Peyer's patch (tissue), 4 donors: Measurements from ENCODE around the gene CGB1. TPM values are rescaled to one million over a fixed set of nuclear protein-coding genes. Genes with fewer than 3 reads are reported as not detected.

Experiments
- DNase-seq, 3 donors: peaks; one replicate each; pipeline ENCODE4 v3.0.0-alpha.2; 2017 to 2019
- H3K27ac ChIP-seq, 4 donors: fragments of 200-600 bp; sonication (generic); one replicate each; pipeline ENCODE4 v1.5.1; 2016 to 2019
- H3K27me3 ChIP-seq, 2 donors: fragments of 200-600 bp; sonication (generic); one replicate each; pipeline ENCODE4 v1.5.1; 2019
- H3K36me3 ChIP-seq, 3 donors: fragments of 200-600 bp; sonication (generic); one replicate each; pipeline ENCODE4 v1.5.1; 2016 to 2019
- H3K4me1 ChIP-seq, 4 donors: fragments of 200-600 bp; sonication (generic); one replicate each; pipeline ENCODE4 v1.5.1; 2016 to 2019
- H3K4me3 ChIP-seq, 4 donors: fragments of 200-600 bp; sonication (generic); 1 replicate in 3 of 4; 2 replicates in 1 of 4; pipeline ENCODE4 v1.5.1; 2016 to 2019; ENCODE audit warnings: mild to moderate bottlenecking in 1 of 4
- H3K9me3 ChIP-seq, 4 donors: fragments of 200-600 bp; sonication (generic); one replicate each; pipeline ENCODE4 v1.5.1; 2016 to 2019; ENCODE audit warnings: mild to moderate bottlenecking in 1 of 4
- CTCF ChIP-seq, 6 experiments: fragments of 450-650 bp in 4 of 6; fragments of 200-600 bp in 2 of 6; sonication (generic) in 1 of 6; IDR thresholded peaks; one replicate each; pipeline ENCODE4 v1.5.1; 2017 to 2019; ENCODE audit warnings: antibody characterized with exemption in 6 of 6, mild to moderate bottlenecking in 3 of 6, moderate library complexity in 1 of 6
- POLR2A ChIP-seq, 2 donors: fragments of 450-650 bp; IDR thresholded peaks; one replicate each; pipeline ENCODE4 v1.5.1; 2017; ENCODE audit warnings: antibody characterized with exemption in 2 of 2, mild to moderate bottlenecking in 2 of 2, moderate library complexity in 2 of 2
- total RNA-seq, 4 donors: library from RNA; depleted of rRNA; stranded (reverse); fragments of >200 nt; gene quantifications; one replicate each; pipeline ENCODE4 v1.1.0, GENCODE V29; 2016

Gene CGB1
- total RNA-seq, 4 donors from 2014 or later, result not detected

DNA sequence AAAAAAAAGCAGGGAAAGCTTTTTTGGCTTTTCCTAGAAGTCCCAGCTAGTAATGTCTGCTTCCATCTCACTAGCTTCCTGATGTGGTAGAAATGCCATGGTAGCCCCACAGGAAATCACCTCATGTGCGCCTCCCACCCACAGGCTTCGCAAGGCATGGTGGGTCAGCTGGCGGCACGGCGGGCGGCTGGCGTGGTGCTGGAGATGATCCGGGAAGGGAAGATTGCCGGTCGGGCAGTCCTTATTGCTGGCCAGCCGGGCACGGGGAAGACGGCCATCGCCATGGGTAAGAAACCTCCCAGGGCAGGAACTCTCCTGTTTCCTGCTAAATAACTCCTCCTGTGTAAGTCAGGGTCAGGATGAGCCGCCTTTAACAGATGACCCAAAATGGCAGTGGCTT is 32.6 kb downstream of the CGB1 start:
- no peaks in the 10 kb centered on the region for H3K4me1 ChIP-seq
- no peak overlapping the region for H3K27ac ChIP-seq
- H3K9me3 ChIP-seq, result no peaks in the 10 kb centered on the region
- no peak overlapping the region for H3K4me3 ChIP-seq
- no peak for DNase-seq
- TF ChIP-seq POLR2A (IDR thresholded peaks at IDR 0.05) (no peak), CTCF (IDR thresholded peaks at IDR 0.05) (no peak)
- no peaks in the 10 kb centered on the region for H3K27me3 ChIP-seq
- peaks cover 0 to 51% (median 0%) of the 10 kb centered on the region in 3 donors for H3K36me3 ChIP-seq

- TF ChIP-seq POLR2A (IDR thresholded peaks at IDR 0.05) (no peak), CTCF (IDR thresholded peaks at IDR 0.05) (peak; percentile 18 to 67 (median 64))
- peak; percentile 41 to 84 (median 79) for DNase-seq
- no peaks in the 10 kb centered on the region for H3K9me3 ChIP-seq
Measured at GRCh38 chr19:48999481-49000325, 37.0 kb downstream of the CGB1 start.

GRCh38 chr19:48997972-48998371 is 38.7 kb downstream of the CGB1 start:
- peaks cover 5 to 11% (median 7%) of the 10 kb centered on the region in 4 donors for H3K4me1 ChIP-seq
- H3K36me3 ChIP-seq, result peaks cover 0 to 3% (median 0%) of the 10 kb centered on the region in 3 donors
- no peaks in the 10 kb centered on the region for H3K27me3 ChIP-seq
- no peaks in the 10 kb centered on the region for H3K9me3 ChIP-seq
- TF ChIP-seq POLR2A (IDR thresholded peaks at IDR 0.05) (no peak), CTCF (IDR thresholded peaks at IDR 0.05) (peak in 4 of 6 experiments; percentile 31 to 40 (median 38))
- peak in 2 of 3 donors; percentile 32 to 71 for DNase-seq
- no peak overlapping the region for H3K27ac ChIP-seq
- H3K4me3 ChIP-seq, result no peak overlapping the region

More at GRCh38 chr19:48999481-49000325, 37.0 kb downstream of the CGB1 start:
- Histone ChIP-seq H3K4me3 (no peak overlapping the region), H3K27ac (no peak overlapping the region), H3K27me3 (no peaks in the 10 kb centered on the region), H3K4me1 (peaks cover 0 to 4% (median 0%) of the 10 kb centered on the region in 4 donors), H3K36me3 (peaks cover 0 to 20% (median 0%) of the 10 kb centered on the region in 3 donors)

GRCh38 chr19:48994035-48994386 is 42.7 kb downstream of the CGB1 start:
- H3K4me1 ChIP-seq, result peaks cover 5 to 31% (median 13%) of the 10 kb centered on the region in 4 donors
- H3K36me3 ChIP-seq, result peaks cover 0 to 8% (median 0%) of the 10 kb centered on the region in 3 donors
- H3K9me3 ChIP-seq, result no peaks in the 10 kb centered on the region
- TF ChIP-seq CTCF (IDR thresholded peaks at IDR 0.05) (no peak), POLR2A (IDR thresholded peaks at IDR 0.05) (no peak)
- no peaks in the 10 kb centered on the region for H3K27me3 ChIP-seq
- H3K27ac ChIP-seq, result peak overlapping the region; percentile 86 to 95 (median 92)
- H3K4me3 ChIP-seq, result peak overlapping the region; percentile 59 to 89 (median 84)
- DNase-seq, result no peak

- peaks cover 5 to 31% (median 13%) of the 10 kb centered on the region in 4 donors for H3K4me1 ChIP-seq
- TF ChIP-seq POLR2A (IDR thresholded peaks at IDR 0.05) (peak; percentile 80 to 87), CTCF (IDR thresholded peaks at IDR 0.05) (peak; percentile 98 to 100 (median 99))
- peak; percentile 99 to 100 (median 100) for DNase-seq
- H3K27ac ChIP-seq, result peak within 1 kb of the TSS; percentile 86 to 95 (median 92)
- H3K27me3 ChIP-seq, result no peaks in the 10 kb centered on the region
- H3K36me3 ChIP-seq, result peaks cover 0 to 12% (median 0%) of the 10 kb centered on the region in 3 donors
- peak within 1 kb of the TSS; percentile 59 to 89 (median 84) for H3K4me3 ChIP-seq
- no peaks in the 10 kb centered on the region for H3K9me3 ChIP-seq
Measured at GRCh38 chr19:48993175-48994034, 43.3 kb downstream of the CGB1 start, which contains the start of the genes GYS1 and RUVBL2. TSS of gene GYS1 (minus strand) at chr19:48993309. CDS start at chr19:48993112, 197 bp downstream. TSS of gene RUVBL2 (plus strand) at chr19:48993887. CDS start at chr19:48993912, 25 bp downstream.
